ACC112 (cell line): ENCODE results near the gene NPEPL1.
"Not testable (repeated sequence)": the region's sequence is repeated elsewhere in the genome, so short reads cannot be mapped to it uniquely, and the experiment has no call there.

Experiments used
- H2AFZ ChIP-seq: fragments of 200-600 bp; sonication (generic); one replicate; pipeline ENCODE4 v1.6.0; 2017; ENCODE audit warnings: antibody characterized with exemption, low read length; ENCODE audit not compliant: unreplicated experiment
- H3K27ac ChIP-seq: fragments of 200-600 bp; sonication (generic); 2 replicates; pipeline ENCODE4 v1.5.1; 2014; ENCODE audit warnings: low read depth, mild to moderate bottlenecking, antibody characterized with exemption, low read length, moderate library complexity
- H3K27me3 ChIP-seq: fragments of 200-600 bp; sonication (generic); 2 replicates; pipeline ENCODE4 v1.6.1; 2014; ENCODE audit warnings: mild to moderate bottlenecking, antibody characterized with exemption, low read length, moderate library complexity, mixed read lengths; ENCODE audit not compliant: insufficient read depth
- H3K36me3 ChIP-seq: fragments of 200-600 bp; sonication (generic); 2 replicates; pipeline ENCODE4 v1.6.1; 2016; ENCODE audit warnings: mild to moderate bottlenecking, antibody characterized with exemption, low read length, moderate library complexity, mixed read lengths; ENCODE audit not compliant: insufficient read depth
- H3K4me1 ChIP-seq: fragments of 200-600 bp; sonication (generic); one replicate; pipeline ENCODE4 v1.6.1; 2016; ENCODE audit warnings: low read length, mixed read lengths; ENCODE audit not compliant: insufficient read depth, unreplicated experiment, control insufficient read depth
- H3K4me3 ChIP-seq: fragments of 200-600 bp; sonication (generic); 2 replicates; pipeline ENCODE4 v1.5.1; 2014; ENCODE audit warnings: mild to moderate bottlenecking, low read depth, low read length
- H3K79me2 ChIP-seq: fragments of 200-600 bp; sonication (generic); one replicate; pipeline ENCODE4 v1.6.0; 2016; ENCODE audit warnings: low read length; ENCODE audit not compliant: control insufficient read depth, unreplicated experiment, insufficient read depth

Gene NPEPL1

GRCh38 chr20:58754584-58754983, 62.0 kb downstream of the NPEPL1 start:
- H3K79me2 ChIP-seq = no peaks in the 10 kb centered on the region
- no peaks in the 10 kb centered on the region for H3K4me1 ChIP-seq
- no peak overlapping the region for H3K27ac ChIP-seq
- H3K4me3 ChIP-seq = no peak overlapping the region
- no peak overlapping the region for H2AFZ ChIP-seq
- H3K27me3 ChIP-seq = peaks cover 88% of the 10 kb centered on the region
- no peaks in the 10 kb centered on the region for H3K36me3 ChIP-seq

GRCh38 chr20:58755062-58755697, 62.6 kb downstream of the NPEPL1 start:
- H3K27ac ChIP-seq = no peak overlapping the region
- no peaks in the 10 kb centered on the region for H3K79me2 ChIP-seq
- no peaks in the 10 kb centered on the region for H3K4me1 ChIP-seq
- H3K27me3 ChIP-seq = peaks cover 87% of the 10 kb centered on the region
- no peak overlapping the region for H2AFZ ChIP-seq
- no peaks in the 10 kb centered on the region for H3K36me3 ChIP-seq
- no peak overlapping the region for H3K4me3 ChIP-seq

GRCh38 chr20:58755766-58756449, 63.3 kb downstream of the NPEPL1 start:
- Histone ChIP-seq H3K79me2 (no peaks in the 10 kb centered on the region), H2AFZ (no peak overlapping the region), H3K4me3 (no peak overlapping the region), H3K36me3 (no peaks in the 10 kb centered on the region), H3K27ac (no peak overlapping the region), H3K4me1 (no peaks in the 10 kb centered on the region), H3K27me3 (peaks cover 85% of the 10 kb centered on the region)

GRCh38 chr20:58756450-58756775, 63.8 kb downstream of the NPEPL1 start:
- no peaks in the 10 kb centered on the region for H3K79me2 ChIP-seq
- no peaks in the 10 kb centered on the region for H3K36me3 ChIP-seq
- H3K27me3 ChIP-seq = peaks cover 84% of the 10 kb centered on the region
- H3K4me1 ChIP-seq = no peaks in the 10 kb centered on the region
- no peak overlapping the region for H3K4me3 ChIP-seq
- no peak overlapping the region for H3K27ac ChIP-seq
- no peak overlapping the region for H2AFZ ChIP-seq

GRCh38 chr20:58757647-58758046, 65.0 kb downstream of the NPEPL1 start:
- not testable (repeated sequence) for H3K27ac ChIP-seq, H2AFZ ChIP-seq, H3K4me1 ChIP-seq, H3K36me3 ChIP-seq, H3K79me2 ChIP-seq, H3K4me3 ChIP-seq
- H3K27me3 ChIP-seq = peaks cover 85% of the 10 kb centered on the region

- H3K79me2 ChIP-seq = no peaks in the 10 kb centered on the region
- no peaks in the 10 kb centered on the region for H3K36me3 ChIP-seq
- H3K4me1 ChIP-seq = no peaks in the 10 kb centered on the region
- no peak overlapping the region for H2AFZ ChIP-seq
- no peak overlapping the region for H3K4me3 ChIP-seq
- H3K27ac ChIP-seq = no peak overlapping the region
- peaks cover 87% of the 10 kb centered on the region for H3K27me3 ChIP-seq
Measured at GRCh38 chr20:58759947-58760346, 67.3 kb downstream of the NPEPL1 start.

GRCh38 chr20:58760856-58761255, 68.3 kb downstream of the NPEPL1 start:
- no peaks in the 10 kb centered on the region for H3K4me1 ChIP-seq
- H3K27me3 ChIP-seq = peaks cover 87% of the 10 kb centered on the region
- H3K36me3 ChIP-seq = no peaks in the 10 kb centered on the region
- no peaks in the 10 kb centered on the region for H3K79me2 ChIP-seq
- no peak overlapping the region for H2AFZ ChIP-seq
- H3K27ac ChIP-seq = no peak overlapping the region
- no peak overlapping the region for H3K4me3 ChIP-seq

GRCh38 chr20:58762120-58762519, 69.5 kb downstream of the NPEPL1 start:
- H3K4me1 ChIP-seq = no peaks in the 10 kb centered on the region
- no peaks in the 10 kb centered on the region for H3K79me2 ChIP-seq
- no peak overlapping the region for H3K4me3 ChIP-seq
- H3K27ac ChIP-seq = no peak overlapping the region
- H2AFZ ChIP-seq = no peak overlapping the region
- H3K36me3 ChIP-seq = no peaks in the 10 kb centered on the region
- peaks cover 87% of the 10 kb centered on the region for H3K27me3 ChIP-seq

GRCh38 chr20:58763076-58763475, 70.5 kb downstream of the NPEPL1 start:
- H3K27me3 ChIP-seq = peaks cover 93% of the 10 kb centered on the region

More at GRCh38 chr20:58763076-58763475, 70.5 kb downstream of the NPEPL1 start:
- H3K27ac ChIP-seq = no peak overlapping the region
- H3K4me3 ChIP-seq = no peak overlapping the region
- no peaks in the 10 kb centered on the region for H3K4me1 ChIP-seq
- no peaks in the 10 kb centered on the region for H3K36me3 ChIP-seq
- no peak overlapping the region for H2AFZ ChIP-seq
- H3K79me2 ChIP-seq = no peaks in the 10 kb centered on the region
